WI38 (cell line): ENCODE results near the gene RNFT2.

Experiments used
- H3K4me3 ChIP-seq: 2 replicates; pipeline ENCODE4 v1.5.1; 2011; ENCODE audit warnings: low read depth, mild to moderate bottlenecking, control low read depth, low read length
- TF ChIP-seq, protein P1 (sequence below): IDR thresholded peaks from 2 replicates; pipeline ENCODE4 v1.5.1; 2012; ENCODE audit warnings: low read depth, mild to moderate bottlenecking, control low read depth, low read length

RNFT2 gene

DNA sequence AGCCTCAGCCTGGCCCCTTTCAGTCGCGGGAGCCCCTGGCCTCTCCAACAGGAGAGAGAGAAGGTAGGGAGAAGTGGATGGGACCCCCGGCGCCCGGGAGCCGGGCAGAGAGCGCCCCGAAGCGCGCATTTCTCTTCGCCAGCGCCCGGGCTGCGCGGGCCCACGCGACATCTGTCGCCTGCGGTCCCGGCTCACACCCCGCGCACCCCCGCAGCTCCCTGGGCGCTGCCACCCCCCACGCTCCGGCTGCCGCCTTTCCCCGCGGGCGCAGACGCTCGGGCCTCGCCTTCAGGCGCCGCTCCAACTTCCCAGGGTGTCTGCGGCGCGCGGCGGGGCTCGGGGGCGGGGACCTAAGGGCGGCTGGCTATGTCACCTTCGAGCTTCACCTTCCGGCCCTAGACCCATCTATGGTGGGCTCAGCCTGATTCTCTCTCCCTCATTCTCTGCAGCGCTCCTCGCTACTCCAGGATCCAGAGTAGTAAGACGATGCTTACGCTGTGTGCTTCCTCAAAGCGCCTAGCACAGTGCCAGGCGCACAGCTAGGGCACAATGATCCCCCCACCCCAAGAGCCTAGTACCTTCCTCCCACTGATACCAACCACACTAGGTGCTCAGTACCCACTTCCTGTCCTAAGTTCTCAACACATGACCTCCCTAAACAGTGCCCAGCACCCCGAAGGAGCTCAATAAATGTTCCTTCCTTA lies 141.5 kb downstream of the RNFT2 start:
- TF ChIP-seq, protein P1, sequence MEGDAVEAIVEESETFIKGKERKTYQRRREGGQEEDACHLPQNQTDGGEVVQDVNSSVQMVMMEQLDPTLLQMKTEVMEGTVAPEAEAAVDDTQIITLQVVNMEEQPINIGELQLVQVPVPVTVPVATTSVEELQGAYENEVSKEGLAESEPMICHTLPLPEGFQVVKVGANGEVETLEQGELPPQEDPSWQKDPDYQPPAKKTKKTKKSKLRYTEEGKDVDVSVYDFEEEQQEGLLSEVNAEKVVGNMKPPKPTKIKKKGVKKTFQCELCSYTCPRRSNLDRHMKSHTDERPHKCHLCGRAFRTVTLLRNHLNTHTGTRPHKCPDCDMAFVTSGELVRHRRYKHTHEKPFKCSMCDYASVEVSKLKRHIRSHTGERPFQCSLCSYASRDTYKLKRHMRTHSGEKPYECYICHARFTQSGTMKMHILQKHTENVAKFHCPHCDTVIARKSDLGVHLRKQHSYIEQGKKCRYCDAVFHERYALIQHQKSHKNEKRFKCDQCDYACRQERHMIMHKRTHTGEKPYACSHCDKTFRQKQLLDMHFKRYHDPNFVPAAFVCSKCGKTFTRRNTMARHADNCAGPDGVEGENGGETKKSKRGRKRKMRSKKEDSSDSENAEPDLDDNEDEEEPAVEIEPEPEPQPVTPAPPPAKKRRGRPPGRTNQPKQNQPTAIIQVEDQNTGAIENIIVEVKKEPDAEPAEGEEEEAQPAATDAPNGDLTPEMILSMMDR, result no peak

DNA sequence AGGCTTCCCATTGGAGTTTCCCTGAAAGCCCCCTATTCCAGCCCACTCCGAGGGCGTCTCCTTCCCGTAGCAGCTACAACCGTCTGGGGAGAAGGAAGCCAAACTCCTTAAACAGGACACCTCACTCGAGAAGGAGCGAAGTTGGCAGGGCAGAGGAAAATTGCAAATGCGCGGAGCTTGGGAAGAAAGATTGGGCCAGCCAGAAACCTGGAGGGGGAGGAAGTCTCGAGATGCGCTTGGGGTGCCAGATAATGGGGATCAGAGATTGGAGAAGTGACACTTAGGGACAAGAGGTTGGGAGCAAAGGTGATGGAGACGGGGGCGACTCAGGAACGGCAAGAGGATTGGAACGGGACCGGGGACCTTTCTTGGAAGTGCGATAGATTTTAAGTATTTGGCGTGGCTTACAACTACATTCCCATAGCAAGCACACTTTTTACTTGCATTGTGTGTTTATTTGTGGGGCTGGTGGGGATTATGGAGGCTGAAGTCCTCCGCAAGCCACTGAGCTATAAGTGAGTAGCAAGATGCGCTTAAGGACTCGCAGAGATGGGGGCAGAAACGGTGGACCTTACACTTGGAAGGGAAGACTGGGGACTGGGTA lies 142.2 kb downstream of the RNFT2 start:
- no peak overlapping the region for H3K4me3 ChIP-seq
- TF ChIP-seq, protein P1, result no peak

More for the DNA sequence above, 141.5 kb downstream of the RNFT2 start:
- no peak overlapping the region for H3K4me3 ChIP-seq

DNA sequence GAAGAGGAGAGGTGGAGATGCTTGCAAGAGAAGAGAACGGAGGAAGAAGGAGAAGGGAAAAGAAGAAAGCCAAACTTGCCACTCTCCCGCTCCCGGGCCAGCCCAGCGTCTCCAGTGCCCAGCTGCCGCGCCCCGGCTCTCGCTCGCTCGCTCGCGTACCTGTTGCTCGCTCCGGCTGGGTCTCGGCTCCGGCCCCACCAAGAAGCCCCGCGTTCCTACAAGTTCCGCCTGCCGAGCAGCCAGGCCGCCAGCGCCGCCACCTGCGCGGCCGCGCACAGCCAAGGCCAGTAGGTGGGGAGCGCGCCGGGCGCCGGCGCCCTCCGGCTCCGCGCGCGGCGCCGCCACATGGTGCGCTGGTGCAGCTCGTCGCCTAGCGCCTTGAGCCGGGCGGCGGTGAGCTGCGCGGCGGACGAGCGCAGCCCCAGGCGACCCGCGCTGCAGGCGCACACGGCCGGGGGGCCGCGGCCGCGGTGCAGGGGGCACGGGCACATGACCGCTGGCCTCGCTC lies 142.8 kb downstream of the RNFT2 start:
- H3K4me3 ChIP-seq, result no peak overlapping the region
- TF ChIP-seq, protein P1, result no peak

DNA sequence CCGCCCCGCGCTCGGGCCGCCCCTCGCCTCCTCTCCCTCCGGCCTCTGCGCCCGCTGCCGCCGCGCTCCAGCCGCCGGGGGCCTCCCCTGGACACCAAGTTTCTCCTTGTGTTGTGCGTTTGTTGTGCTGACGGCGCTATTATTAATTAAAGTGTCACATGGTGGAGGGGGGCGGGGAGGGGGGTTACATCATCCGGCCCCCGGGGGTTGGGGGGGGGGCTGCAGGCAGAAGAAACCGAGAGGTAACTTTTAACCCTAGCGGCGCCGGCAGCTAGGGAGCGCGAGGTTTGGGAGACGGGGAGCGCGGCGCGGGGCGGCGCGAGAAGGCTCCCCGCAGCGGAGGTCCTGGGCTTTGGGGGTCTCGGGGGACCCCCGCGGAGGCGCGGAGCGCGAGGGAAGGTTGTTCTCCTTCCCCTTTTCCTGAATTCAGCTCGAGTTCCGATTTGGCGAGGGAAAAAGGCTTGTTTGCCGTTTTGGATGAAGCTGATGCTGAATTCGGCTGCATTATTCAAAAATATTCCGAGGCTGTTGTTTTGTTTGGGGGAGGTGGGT lies 143.3 kb downstream of the RNFT2 start, which contains the start of gene HRK:
Gene HRK, minus strand, starts transcription at position 117 of the 552 bp plus-strand sequence. CDS start 134 bp downstream, outside the sequence.
- TF ChIP-seq, protein P1, result no peak
- H3K4me3 ChIP-seq, result no peak within 1 kb of the TSS

DNA sequence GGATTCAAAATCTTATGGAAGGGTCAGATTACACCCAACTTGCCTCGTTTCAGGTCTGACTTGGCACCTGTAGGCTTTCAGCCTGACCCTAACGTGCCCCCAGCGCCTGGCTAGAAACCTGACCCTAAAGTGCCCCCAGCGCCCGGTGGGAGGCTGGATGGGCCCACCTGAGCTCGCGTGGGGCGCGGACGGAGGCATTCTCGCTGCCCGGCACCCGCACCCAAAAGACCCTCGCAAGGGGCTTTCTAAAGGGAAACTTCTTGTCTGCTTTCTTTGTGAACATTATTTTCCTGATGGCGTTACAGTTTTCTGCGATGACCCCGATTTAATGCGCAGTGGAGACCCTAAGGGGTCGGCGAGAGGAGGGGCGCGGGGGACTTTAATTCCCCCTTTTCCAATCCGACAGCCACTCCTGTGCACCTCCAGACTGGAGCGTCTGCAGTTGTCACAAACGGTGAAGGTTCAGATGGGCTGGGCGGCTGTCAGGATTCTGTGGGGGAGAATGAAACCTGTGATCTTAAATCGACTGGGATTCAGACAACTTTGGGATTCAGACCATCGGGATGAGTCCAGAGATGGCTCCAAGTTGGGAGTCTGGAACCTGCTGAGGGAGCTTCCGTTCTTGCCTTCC lies 143.9 kb downstream of the RNFT2 start:
- TF ChIP-seq, protein P1, result no peak
- H3K4me3 ChIP-seq, result no peak overlapping the region

DNA sequence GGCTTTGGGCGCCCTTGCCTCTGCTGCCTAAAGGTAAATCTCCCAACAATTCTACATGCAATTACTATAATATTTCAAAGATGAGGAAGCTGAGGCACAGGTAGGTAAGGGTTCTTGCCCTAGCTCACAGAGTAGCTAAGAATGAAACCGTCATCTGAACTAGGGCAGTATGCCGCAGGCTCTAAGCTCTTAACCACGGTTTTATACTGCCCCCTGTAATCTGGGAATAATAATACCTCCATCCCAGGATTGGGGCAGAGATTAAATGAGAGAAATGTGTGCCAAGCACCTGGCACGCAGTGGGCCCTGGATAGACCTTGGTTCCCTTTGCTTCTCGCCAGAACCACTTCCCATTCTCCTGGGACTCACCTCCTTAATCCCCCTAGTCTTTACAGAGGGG lies 144.6 kb downstream of the RNFT2 start:
- no peak overlapping the region for H3K4me3 ChIP-seq
- TF ChIP-seq, protein P1, result 0 out of 2 replicates have a peak, but pooled peaks have one; percentile 12
